ENCODE data around the gene RARA.

Gene RARA

GRCh38 chr17:40347319-40348135 is 38.5 kb downstream of the RARA start:
- no peak for DNase-seq

- DNase-seq, result no peak
Measured at GRCh38 chr17:40348136-40348504, 39.1 kb downstream of the RARA start.

- no peak for DNase-seq
Measured at GRCh38 chr17:40348562-40349476, 39.8 kb downstream of the RARA start.

- no peak for DNase-seq
Measured at GRCh38 chr17:40349477-40349894, 40.5 kb downstream of the RARA start.

- DNase-seq, result peak; percentile 85
Measured at GRCh38 chr17:40349895-40350688, 41.1 kb downstream of the RARA start.

GRCh38 chr17:40350689-40351358 is 41.8 kb downstream of the RARA start:
- peak; percentile 88 for DNase-seq

- DNase-seq, result no peak
Measured at GRCh38 chr17:40351359-40352236, 42.6 kb downstream of the RARA start.

GRCh38 chr17:40352237-40352778 is 43.3 kb downstream of the RARA start:
- DNase-seq, result no peak

GRCh38 chr17:40352779-40353394 is 43.9 kb downstream of the RARA start:
- no peak for DNase-seq

GRCh38 chr17:40354221-40355122 is 45.5 kb downstream of the RARA start:
- no peak for DNase-seq

GRCh38 chr17:40355123-40355803 is 46.3 kb downstream of the RARA start:
- peak; percentile 78 for DNase-seq

- DNase-seq, result no peak
Measured at GRCh38 chr17:40355804-40356758, 47.1 kb downstream of the RARA start.

- DNase-seq, result no peak
Measured at GRCh38 chr17:40356990-40357881, 48.3 kb downstream of the RARA start.

- peak; percentile 94 for DNase-seq
Measured at GRCh38 chr17:40358323-40359038, 49.5 kb downstream of the RARA start.

GRCh38 chr17:40360091-40360490 is 51.1 kb downstream of the RARA start:
- no peak for DNase-seq

Data from NCI-H82 (cell line).